Uterus (tissue), 4 donors: ENCODE data around the gene PNPT1. TPM values are rescaled to one million over a fixed set of nuclear protein-coding genes. Genes with fewer than 3 reads are reported as not detected.
A peak's percentile ranks its signal among the peaks of the same experiment; 100 is the strongest.
"Not testable (repeated sequence)": the region's sequence is repeated elsewhere in the genome, so short reads cannot be mapped to it uniquely, and the experiment has no call there.

ENCODE experiments used
- DNase-seq, 2 donors: peaks; one replicate each; pipeline ENCODE4 v3.0.0-alpha.2; 2019 to 2020
- H3K27ac ChIP-seq, 2 donors: fragments of 200-600 bp; sonication (generic); 1 replicate in 1 of 2; 2 replicates in 1 of 2; pipeline ENCODE4 v1.5.1; 2016 to 2018
- H3K27me3 ChIP-seq, 2 donors: fragments of 200-600 bp; sonication (generic); one replicate each; pipeline ENCODE4 v1.5.1; 2018 to 2019; ENCODE audit warnings: control low read depth in 1 of 2
- H3K36me3 ChIP-seq, 2 donors: fragments of 200-600 bp; sonication (generic); one replicate each; pipeline ENCODE4 v1.5.1; 2019; ENCODE audit warnings: control low read depth in 1 of 2
- H3K4me1 ChIP-seq, 2 donors: fragments of 200-600 bp; sonication (generic); one replicate each; pipeline ENCODE4 v1.5.1; 2018 to 2019; ENCODE audit warnings: control low read depth in 1 of 2
- H3K4me3 ChIP-seq, 2 donors: fragments of 200-600 bp; sonication (generic); 1 replicate in 1 of 2; 2 replicates in 1 of 2; pipeline ENCODE4 v1.5.1; 2018 to 2019; ENCODE audit warnings: mild to moderate bottlenecking in 1 of 2
- H3K9me3 ChIP-seq, 2 donors: fragments of 200-600 bp; sonication (generic); one replicate each; pipeline ENCODE4 v1.5.1; 2019; ENCODE audit warnings: control low read depth in 1 of 2
- POLR2A ChIP-seq, 2 donors: fragments of 450-650 bp; IDR thresholded peaks; one replicate each; pipeline ENCODE4 v1.6.1; 2016; ENCODE audit warnings: antibody characterized with exemption in 2 of 2, mild to moderate bottlenecking in 1 of 2, moderate library complexity in 1 of 2
- intact Hi-C: fragments of 100-400 bp; cut with DNase I; formaldehyde crosslinking; loops from one replicate; pipeline ENCODE4 v1.15.1; 2023; ENCODE audit warnings: low total_unique reads
- total RNA-seq, 4 donors: library from RNA; depleted of rRNA in 3 of 4; stranded (reverse); fragments of >200 nt in 3 of 4; gene quantifications; one replicate each; pipeline versions ENCODE4 v1.1.0 to v1.2.4, GENCODE V29; 2014 to 2023
- TF ChIP-seq, protein P1 (sequence below), 4 experiments: fragments of 200-600 bp in 2 of 4; fragments of 450-650 bp in 2 of 4; sonication (generic) in 2 of 4; IDR thresholded peaks; one replicate each; pipeline ENCODE4 v1.5.1; 2016 to 2019; ENCODE audit warnings: antibody characterized with exemption in 4 of 4, mild to moderate bottlenecking in 2 of 4, moderate library complexity in 1 of 4
- donor health status: DM: yes; HTN: yes; CAD: no.

PNPT1 gene
- 10 to 100 TPM; 12.6 to 52.0 (median 22.5) TPM for total RNA-seq

DNA sequence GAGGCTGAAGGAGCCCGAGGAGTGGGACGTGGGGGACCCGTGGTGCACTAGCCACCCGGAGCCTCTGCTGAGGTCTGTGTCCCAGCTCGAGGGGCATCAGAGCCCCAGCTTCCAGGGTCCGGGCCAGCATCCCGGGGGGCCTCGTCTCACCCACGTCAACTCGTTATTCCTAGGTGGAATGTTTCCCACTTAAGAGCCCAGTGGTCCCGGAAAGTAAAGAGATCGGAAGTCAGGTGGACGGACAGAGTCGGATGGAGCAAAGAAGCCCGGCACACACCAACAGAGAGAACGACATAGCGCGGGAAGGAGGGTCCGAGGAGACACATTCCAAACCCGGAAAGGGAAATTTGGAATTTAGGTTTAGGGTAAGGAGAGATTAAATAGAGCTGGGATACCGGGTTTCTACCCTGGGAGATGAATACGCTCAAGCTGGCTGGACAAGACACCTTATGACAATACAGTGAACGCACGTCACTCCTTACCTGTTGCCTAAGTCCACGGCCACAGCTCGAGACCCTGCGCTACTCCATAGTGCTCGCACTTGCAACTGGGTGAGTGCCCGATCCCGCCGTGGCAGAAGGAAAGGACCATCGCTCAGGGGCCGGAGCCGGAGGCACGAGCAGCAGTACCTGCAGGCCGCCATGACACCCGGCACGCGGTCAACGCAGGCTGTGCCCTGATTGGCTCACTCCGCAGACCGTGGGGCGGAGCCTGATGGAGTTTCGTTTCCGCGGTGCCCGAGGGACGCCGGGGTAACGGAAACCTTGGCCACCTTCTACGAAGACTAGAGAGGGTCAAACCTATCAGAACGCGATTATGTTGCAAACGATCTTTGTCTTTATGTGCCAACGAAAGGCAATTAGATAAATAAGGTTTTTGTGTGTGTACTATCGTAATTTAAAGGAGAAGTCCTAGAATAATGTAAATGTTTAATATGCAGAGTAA lies at the start of gene PNPT1:
TSS of gene PNPT1 (minus strand) at position 664 of the 945 bp plus-strand sequence. CDS start at position 643, 21 bp downstream.
- Histone ChIP-seq H3K27ac (peak within 1 kb of the TSS; percentile 39 to 77), H3K4me3 (peak within 1 kb of the TSS; percentile 69 to 81), H3K9me3 (no peaks in the 10 kb centered on the region), H3K27me3 (no peaks in the 10 kb centered on the region), H3K4me1 (no peaks in the 10 kb centered on the region), H3K36me3 (no peaks in the 10 kb centered on the region)
- intact Hi-C loops: no loop called here
- peak; percentile 88 to 93 for DNase-seq
- peak in 1 of 2 donors; percentile 41 for TF ChIP-seq POLR2A (IDR thresholded peaks at IDR 0.05)
- TF ChIP-seq, protein P1, sequence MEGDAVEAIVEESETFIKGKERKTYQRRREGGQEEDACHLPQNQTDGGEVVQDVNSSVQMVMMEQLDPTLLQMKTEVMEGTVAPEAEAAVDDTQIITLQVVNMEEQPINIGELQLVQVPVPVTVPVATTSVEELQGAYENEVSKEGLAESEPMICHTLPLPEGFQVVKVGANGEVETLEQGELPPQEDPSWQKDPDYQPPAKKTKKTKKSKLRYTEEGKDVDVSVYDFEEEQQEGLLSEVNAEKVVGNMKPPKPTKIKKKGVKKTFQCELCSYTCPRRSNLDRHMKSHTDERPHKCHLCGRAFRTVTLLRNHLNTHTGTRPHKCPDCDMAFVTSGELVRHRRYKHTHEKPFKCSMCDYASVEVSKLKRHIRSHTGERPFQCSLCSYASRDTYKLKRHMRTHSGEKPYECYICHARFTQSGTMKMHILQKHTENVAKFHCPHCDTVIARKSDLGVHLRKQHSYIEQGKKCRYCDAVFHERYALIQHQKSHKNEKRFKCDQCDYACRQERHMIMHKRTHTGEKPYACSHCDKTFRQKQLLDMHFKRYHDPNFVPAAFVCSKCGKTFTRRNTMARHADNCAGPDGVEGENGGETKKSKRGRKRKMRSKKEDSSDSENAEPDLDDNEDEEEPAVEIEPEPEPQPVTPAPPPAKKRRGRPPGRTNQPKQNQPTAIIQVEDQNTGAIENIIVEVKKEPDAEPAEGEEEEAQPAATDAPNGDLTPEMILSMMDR (IDR thresholded peaks at IDR 0.05): peak in 1 of 4 experiments; percentile 4

DNA sequence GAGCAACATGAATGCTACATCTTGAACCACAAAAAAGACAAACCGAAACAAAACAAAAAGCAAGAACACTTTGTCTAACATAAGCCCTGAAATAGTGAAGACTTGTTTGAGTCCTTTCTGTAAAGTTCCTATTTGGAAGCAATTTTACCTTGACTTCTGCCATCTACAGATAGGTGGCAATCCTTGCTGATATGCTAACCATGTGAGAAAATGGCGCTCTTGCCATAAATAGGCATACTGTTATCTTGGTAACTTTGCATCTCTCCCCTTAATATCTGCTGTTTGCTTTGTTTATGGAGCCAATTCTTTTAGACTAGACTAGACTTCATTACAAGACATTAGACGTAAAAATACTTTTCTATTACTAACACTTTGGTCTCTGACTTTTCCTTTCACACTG lies 49.4 kb upstream of the PNPT1 start:
- no peaks in the 10 kb centered on the region for H3K36me3 ChIP-seq
- TF ChIP-seq, protein P1 (IDR thresholded peaks at IDR 0.05): no peak
- no peak for TF ChIP-seq POLR2A (IDR thresholded peaks at IDR 0.05)
- H3K27ac ChIP-seq: no peak overlapping the region
- intact Hi-C loops: no loop called here
- H3K4me3 ChIP-seq: no peak overlapping the region
- DNase-seq: no peak
- H3K4me1 ChIP-seq: no peaks in the 10 kb centered on the region
- no peaks in the 10 kb centered on the region for H3K27me3 ChIP-seq
- H3K9me3 ChIP-seq: no peaks in the 10 kb centered on the region

DNA sequence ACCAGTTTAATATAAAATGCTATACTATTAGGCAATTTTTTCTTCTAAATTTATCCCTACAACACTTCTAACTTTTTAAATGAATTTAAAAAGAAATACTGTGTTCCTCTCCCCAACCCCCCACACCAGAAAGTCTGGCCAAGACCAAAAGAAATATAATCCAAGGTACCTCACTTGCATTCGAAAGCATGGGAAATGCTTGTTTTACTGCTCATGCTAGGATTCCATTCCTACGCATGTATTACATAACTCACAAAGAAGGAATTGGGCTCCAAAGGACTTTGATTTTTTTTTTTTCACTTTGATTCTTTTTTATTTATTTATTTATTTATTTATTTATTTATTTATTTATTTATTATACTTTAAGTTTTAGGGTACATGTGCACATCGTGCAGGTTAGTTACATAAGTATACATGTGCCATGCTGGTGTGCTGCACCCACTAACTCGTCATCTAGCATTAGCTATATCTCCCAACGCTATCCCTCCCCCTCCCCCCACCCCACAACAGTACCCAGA lies 42.4 kb upstream of the PNPT1 start:
- H3K4me3 ChIP-seq, H3K9me3 ChIP-seq, H3K27ac ChIP-seq, H3K27me3 ChIP-seq, H3K36me3 ChIP-seq, intact Hi-C loops, DNase-seq, H3K4me1 ChIP-seq: not testable (repeated sequence)

DNA sequence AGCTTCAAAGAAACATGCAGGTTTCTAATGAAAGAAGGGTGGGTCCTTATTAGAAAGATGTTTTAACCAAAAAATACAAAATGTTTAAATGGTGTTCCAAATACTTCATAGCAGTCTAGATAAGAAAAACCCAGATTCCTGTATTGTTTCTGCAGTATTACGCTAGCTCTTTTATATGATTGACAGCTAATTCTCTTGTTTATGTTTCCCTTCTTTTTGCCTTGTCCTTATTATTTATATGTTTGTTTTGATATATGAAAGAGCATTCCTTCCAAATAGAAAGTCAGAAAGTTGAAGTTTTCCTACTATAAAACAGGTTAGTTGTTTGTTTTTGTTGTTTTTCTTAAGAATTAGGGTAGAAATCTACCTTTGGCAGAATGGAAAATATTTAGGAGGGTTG lies 41.1 kb upstream of the PNPT1 start:
- intact Hi-C loops: no loop called here
- H3K36me3 ChIP-seq: no peaks in the 10 kb centered on the region
- DNase-seq: no peak
- H3K4me3 ChIP-seq: no peak overlapping the region
- H3K9me3 ChIP-seq: no peaks in the 10 kb centered on the region
- H3K27me3 ChIP-seq: no peaks in the 10 kb centered on the region
- peaks cover 0 to 5% of the 10 kb centered on the region in 2 donors for H3K4me1 ChIP-seq
- no peak overlapping the region for H3K27ac ChIP-seq
- TF ChIP-seq POLR2A (IDR thresholded peaks at IDR 0.05): no peak
- TF ChIP-seq, protein P1 (IDR thresholded peaks at IDR 0.05): no peak

DNA sequence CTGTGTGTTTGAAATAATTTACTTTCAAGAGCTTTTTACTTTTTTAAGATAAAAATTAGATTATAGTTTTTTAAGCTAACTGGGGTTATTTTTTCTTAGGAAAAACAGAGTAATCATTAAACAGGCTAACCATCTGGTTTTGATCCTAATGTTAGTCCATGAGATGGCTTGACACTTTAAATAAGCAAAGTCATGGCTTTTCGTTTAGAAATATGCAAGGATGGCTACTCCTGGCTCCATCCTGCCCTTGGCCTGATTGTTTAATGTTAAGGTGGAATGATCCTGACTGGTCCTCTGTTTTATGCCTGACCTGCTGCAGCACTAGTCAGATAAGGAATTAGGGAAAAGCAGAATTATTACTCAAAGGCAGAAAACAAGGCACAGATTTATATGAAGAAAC lies 39.7 kb upstream of the PNPT1 start:
- Histone ChIP-seq H3K27me3 (no peaks in the 10 kb centered on the region), H3K36me3 (no peaks in the 10 kb centered on the region), H3K9me3 (no peaks in the 10 kb centered on the region), H3K27ac (peak overlapping the region in 1 of 2 donors; percentile 4), H3K4me1 (peaks cover 0 to 14% of the 10 kb centered on the region in 2 donors), H3K4me3 (no peak overlapping the region)
- intact Hi-C loops: no loop called here
- TF ChIP-seq, protein P1 (IDR thresholded peaks at IDR 0.05): no peak
- TF ChIP-seq POLR2A (IDR thresholded peaks at IDR 0.05): no peak
- no peak for DNase-seq
